Activated T-cell treated with anti-CD3 and anti-CD28 coated beads, Interleukin-2, amount 50 U/mL, for 72 hours (primary cell): ENCODE measurements around the gene SLC16A14. TPM values are rescaled to one million over a fixed set of nuclear protein-coding genes. Genes with fewer than 3 reads are reported as not detected.

Experiments
- ATAC-seq, 2 donors: fragments of 150-1000 bp; cut with Tn5 transposase; replicated peaks in 1 of 2; 2 replicates each; pipeline ENCODE4 v1.10.0; 2021; ENCODE audit warnings: moderate library complexity in 2 of 2, mild to moderate bottlenecking in 1 of 2
- DNase-seq, 2 donors: peaks; one replicate each; pipeline ENCODE4 v3.0.0; 2021 to 2022; ENCODE audit warnings: mixed read lengths in 1 of 2
- H3K27ac Mint-ChIP-seq: one replicate; pipeline ENCODE4 v1.8.0; 2022; ENCODE audit warnings: mild to moderate bottlenecking, moderate library complexity, mixed read lengths
- H3K27me3 Mint-ChIP-seq: one replicate; pipeline ENCODE4 v1.8.0; 2022; ENCODE audit warnings: low read depth, mixed read lengths
- H3K36me3 Mint-ChIP-seq, 2 donors: one replicate each; pipeline ENCODE4 v1.8.0; 2022; ENCODE audit warnings: mixed read lengths in 2 of 2, mild to moderate bottlenecking in 1 of 2; ENCODE audit not compliant: insufficient read depth in 2 of 2
- H3K4me1 Mint-ChIP-seq: one replicate; pipeline ENCODE4 v1.8.0; 2022; ENCODE audit warnings: low read depth, mixed read lengths
- H3K4me3 Mint-ChIP-seq, 2 donors: one replicate each; pipeline ENCODE4 v1.8.0; 2022; ENCODE audit warnings: mild to moderate bottlenecking in 2 of 2, mixed read lengths in 2 of 2, moderate library complexity in 2 of 2
- H3K9me3 Mint-ChIP-seq, 2 donors: one replicate each; pipeline ENCODE4 v1.8.0; 2022; ENCODE audit warnings: mixed read lengths in 2 of 2
- total RNA-seq, 2 donors: library from RNA; stranded (reverse); gene quantifications; one replicate each; pipeline ENCODE4 v1.2.3, GENCODE V29; 2022

SLC16A14 gene
- total RNA-seq, 2 donors from 2014 or later: 0.37 to 2.2 TPM

DNA sequence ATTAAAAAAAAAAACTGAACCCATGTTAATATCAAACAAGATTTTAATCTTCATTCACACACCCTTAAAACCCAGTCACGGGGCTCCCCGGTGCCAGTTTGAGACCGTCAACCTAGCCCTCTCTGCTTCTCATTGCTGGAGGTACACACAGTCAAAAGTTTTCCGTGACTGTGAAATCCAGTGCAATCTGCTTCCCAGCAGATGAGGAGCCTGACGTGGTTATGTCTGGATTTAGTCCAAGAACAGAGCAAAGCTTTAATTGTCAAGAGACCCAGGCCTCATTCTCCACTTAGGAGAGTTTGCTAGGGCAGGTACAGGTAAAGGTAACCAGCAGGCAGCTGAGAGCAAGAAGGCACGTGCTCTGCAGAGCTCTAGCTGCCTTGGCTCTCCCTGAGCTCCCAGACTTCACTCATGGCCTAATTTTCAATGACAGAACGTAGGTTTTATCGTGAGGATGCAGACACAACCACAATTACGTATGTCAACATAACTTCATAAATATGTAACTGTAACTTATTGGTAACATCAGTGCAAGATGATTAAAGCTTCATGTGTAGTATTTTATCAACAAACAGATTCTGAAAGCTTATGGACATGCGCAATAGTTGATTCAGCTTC, 56.3 kb downstream of the SLC16A14 start:
- ATAC-seq: no peak
- peaks cover 12% of the 10 kb centered on the region for H3K4me1 Mint-ChIP-seq
- H3K36me3 Mint-ChIP-seq: no peaks in the 10 kb centered on the region
- no peaks in the 10 kb centered on the region for H3K27me3 Mint-ChIP-seq
- no peak for DNase-seq
- H3K27ac Mint-ChIP-seq: no peak overlapping the region
- no peak overlapping the region for H3K4me3 Mint-ChIP-seq
- peaks cover 0 to 2% of the 10 kb centered on the region in 2 donors for H3K9me3 Mint-ChIP-seq

DNA sequence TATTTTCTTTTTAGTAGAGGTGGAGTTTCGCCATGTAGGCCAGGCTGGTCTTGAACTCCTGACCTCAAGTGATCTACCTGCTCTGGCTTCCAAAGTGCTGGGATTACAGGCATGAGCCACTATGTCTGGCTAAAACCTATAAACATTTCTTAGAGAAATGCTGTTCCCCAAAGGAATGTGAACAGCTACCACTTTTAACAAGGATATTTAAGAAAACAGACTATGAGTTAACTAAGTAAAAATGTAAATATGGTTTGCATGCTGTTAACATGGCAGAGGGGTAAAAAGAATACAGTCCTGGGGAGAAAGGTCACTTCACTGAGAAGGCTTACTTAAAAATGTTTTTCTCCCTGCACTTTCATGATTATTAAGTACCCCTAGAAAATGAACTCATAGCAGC, 57.1 kb downstream of the SLC16A14 start:
- H3K36me3 Mint-ChIP-seq: no peaks in the 10 kb centered on the region
- H3K4me1 Mint-ChIP-seq: peaks cover 12% of the 10 kb centered on the region
- H3K4me3 Mint-ChIP-seq: no peak overlapping the region
- H3K9me3 Mint-ChIP-seq: peaks cover 0 to 2% of the 10 kb centered on the region in 2 donors
- no peak overlapping the region for H3K27ac Mint-ChIP-seq
- ATAC-seq: no peak
- no peaks in the 10 kb centered on the region for H3K27me3 Mint-ChIP-seq
- no peak for DNase-seq

DNA sequence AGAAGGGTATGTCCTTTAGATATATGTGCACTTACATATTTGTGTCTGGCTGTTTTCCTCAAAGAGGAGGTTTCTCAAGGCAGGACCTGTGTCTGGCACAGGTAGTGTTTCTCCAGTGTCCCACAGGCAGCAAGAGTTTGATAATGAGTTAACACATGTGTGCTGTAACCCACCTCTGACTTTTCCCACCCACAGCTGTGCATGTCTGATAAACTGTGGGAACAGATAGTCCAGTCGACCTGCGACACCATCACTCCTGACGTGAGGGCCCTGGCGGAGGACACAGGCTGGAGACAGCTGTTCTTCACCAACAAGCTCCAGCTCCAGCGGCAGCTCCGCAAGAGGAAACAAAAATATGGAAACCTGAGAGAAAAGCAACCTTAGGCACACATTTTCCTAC, 58.2 kb downstream of the SLC16A14 start:
- H3K27ac Mint-ChIP-seq: no peak overlapping the region
- no peaks in the 10 kb centered on the region for H3K9me3 Mint-ChIP-seq
- H3K4me3 Mint-ChIP-seq: no peak overlapping the region
- no peak for DNase-seq
- no peak for ATAC-seq
- H3K27me3 Mint-ChIP-seq: no peaks in the 10 kb centered on the region
- no peaks in the 10 kb centered on the region for H3K36me3 Mint-ChIP-seq
- peaks cover 12% of the 10 kb centered on the region for H3K4me1 Mint-ChIP-seq

DNA sequence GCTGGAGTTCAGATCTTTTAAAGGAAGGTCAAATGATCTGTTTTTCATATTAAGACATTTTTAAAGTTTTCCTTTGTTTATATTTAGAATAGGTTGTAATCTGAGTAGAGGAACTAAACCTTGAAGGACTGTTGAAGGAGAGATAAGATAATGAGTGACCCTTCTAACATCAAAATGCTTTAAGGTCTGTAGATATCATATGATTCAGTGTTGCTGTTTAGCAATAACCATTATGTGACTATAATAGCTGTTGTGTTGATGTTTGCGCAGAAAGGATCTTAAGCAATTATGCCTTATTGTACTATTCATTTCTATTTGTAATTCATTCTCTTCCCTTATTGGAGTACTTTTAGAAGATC, 60.0 kb downstream of the SLC16A14 start:
- Mint-ChIP-seq H3K36me3 (no peaks in the 10 kb centered on the region), H3K9me3 (peaks cover 0 to 1% of the 10 kb centered on the region in 2 donors), H3K4me1 (peaks cover 12% of the 10 kb centered on the region), H3K4me3 (no peak overlapping the region), H3K27ac (no peak overlapping the region), H3K27me3 (no peaks in the 10 kb centered on the region)
- ATAC-seq (no peak), DNase-seq (no peak)

DNA sequence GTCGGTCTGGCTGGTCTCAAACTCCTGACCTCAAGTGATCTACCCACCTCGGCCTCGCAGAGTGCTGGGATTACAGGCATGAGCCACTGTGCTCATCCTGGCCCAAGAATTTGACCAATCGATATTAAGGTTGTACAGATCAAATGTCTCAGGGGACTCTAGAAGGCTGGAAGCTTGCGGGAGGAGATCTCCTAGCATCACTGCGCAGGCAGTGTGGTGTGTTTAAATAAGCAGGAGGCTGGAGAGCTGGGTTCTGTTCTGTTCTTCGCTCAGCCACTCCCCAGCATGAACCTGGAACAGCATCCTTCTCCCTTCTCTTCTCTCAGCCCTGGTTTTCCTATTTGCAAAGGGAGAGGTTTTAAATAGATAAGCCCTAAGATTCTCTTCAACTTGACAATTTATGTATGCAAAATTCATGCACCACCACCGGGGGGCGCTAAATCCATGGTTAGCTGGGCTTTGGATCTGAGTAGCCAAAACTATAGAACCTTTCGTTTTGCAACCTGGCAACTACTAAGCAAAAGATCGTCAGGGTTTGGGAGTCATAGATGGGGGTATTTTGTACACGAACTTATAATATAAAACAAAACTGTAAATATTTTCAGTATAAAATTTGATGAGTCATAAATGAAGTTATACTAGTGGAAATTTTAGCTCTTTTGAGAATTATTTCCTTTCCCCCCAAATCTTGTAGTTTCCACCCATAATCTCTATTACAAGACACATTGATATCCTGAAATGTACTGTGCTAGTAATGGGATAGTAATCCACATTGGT, 60.6 kb downstream of the SLC16A14 start:
- H3K36me3 Mint-ChIP-seq: no peaks in the 10 kb centered on the region
- no peak overlapping the region for H3K4me3 Mint-ChIP-seq

DNA sequence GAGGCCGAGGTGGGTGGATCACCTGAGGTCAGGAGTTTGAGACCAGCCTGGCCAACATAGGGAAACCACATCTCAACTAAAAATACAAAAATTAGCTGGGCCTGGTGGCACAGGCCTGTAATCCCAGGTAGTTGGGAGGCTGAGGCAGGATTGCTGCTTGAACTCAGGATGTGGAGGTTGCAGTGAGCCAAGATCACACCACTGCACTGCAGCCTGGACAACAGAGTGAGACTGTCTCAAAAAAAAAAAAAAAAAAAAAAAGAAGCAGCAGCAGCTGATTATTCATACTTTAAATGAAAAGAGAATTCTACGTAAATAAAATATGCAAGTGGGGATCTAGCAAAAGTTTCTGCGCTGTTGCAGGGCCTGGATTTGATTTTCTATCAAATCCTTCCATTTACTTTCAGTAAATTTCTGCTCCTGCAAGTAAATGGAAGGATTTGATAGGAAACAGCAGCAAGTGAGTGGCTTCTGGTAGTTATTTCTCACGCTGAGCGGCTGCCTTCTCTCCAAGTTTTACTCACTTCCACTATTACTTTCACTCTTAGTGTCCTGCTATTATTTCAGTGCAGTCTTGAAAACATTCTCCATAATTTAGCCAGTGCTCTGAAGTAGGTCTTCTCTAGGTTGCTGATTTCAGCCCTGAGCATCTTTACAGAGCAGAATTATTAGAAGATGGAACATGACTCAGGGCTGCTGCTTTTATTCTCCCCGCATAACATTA, 68.4 kb downstream of the SLC16A14 start:
- no peaks in the 10 kb centered on the region for H3K36me3 Mint-ChIP-seq
- no peak overlapping the region for H3K27ac Mint-ChIP-seq
- no peak overlapping the region for H3K4me3 Mint-ChIP-seq
- ATAC-seq: peak; percentile 60 to 83
- no peaks in the 10 kb centered on the region for H3K27me3 Mint-ChIP-seq
- peaks cover 0 to 1% of the 10 kb centered on the region in 2 donors for H3K9me3 Mint-ChIP-seq
- H3K4me1 Mint-ChIP-seq: peaks cover 11% of the 10 kb centered on the region
- no peak for DNase-seq

More for the DNA sequence above, 60.6 kb downstream of the SLC16A14 start:
- peak; percentile 65 to 70 for ATAC-seq
- peak; percentile 76 to 88 for DNase-seq
- Mint-ChIP-seq H3K4me1 (peaks cover 12% of the 10 kb centered on the region), H3K27me3 (no peaks in the 10 kb centered on the region), H3K9me3 (peaks cover 0 to 1% of the 10 kb centered on the region in 2 donors), H3K27ac (no peak overlapping the region)

DNA sequence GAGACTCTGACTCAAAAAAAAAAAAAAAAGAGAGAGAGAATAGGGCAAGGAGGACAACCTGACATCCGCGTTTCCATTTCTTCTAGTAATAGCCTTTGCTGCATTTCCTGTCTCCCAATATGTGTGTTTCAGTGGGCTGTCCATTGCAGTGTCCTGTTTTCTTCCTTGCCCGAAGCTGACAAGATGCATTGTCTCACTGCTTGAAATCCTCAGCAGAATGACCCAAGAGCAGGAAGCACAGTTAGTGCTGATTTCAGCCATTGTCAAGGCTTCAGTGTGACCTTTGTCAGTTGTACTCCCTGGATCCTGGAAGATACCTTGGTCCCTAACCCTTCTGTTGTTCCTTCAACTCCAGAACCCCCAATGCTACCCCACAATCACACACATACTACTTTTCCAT, 71.2 kb downstream of the SLC16A14 start:
- Mint-ChIP-seq H3K27ac (no peak overlapping the region), H3K4me1 (peaks cover 11% of the 10 kb centered on the region)
- ATAC-seq: no peak

DNA sequence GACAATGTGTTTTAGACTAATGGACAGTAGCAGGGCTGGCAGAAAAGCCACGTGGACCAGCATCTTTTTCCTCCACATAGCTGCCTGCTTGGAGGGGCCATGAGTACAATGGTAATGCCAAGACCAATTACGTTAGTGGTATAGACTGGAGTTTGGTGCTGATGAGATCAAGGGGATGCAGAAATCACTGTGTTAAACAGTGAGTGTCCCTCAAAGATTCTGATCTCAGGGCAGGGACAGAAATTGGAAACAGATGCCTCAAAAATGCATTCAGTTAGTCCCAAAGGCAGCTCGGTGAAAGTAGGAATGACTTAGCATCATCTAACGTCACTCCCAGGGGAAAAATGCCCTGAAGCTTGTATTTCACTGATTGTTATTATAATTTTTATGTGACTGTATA, 72.4 kb downstream of the SLC16A14 start:
- Mint-ChIP-seq H3K36me3 (no peaks in the 10 kb centered on the region), H3K27ac (no peak overlapping the region), H3K4me3 (no peak overlapping the region), H3K4me1 (peaks cover 11% of the 10 kb centered on the region), H3K9me3 (no peaks in the 10 kb centered on the region), H3K27me3 (no peaks in the 10 kb centered on the region)
- DNase-seq (no peak), ATAC-seq (no peak)

More for the DNA sequence above, 71.2 kb downstream of the SLC16A14 start:
- H3K4me3 Mint-ChIP-seq: no peak overlapping the region
- no peaks in the 10 kb centered on the region for H3K36me3 Mint-ChIP-seq
- H3K27me3 Mint-ChIP-seq: no peaks in the 10 kb centered on the region
- H3K9me3 Mint-ChIP-seq: no peaks in the 10 kb centered on the region
- DNase-seq: no peak

DNA sequence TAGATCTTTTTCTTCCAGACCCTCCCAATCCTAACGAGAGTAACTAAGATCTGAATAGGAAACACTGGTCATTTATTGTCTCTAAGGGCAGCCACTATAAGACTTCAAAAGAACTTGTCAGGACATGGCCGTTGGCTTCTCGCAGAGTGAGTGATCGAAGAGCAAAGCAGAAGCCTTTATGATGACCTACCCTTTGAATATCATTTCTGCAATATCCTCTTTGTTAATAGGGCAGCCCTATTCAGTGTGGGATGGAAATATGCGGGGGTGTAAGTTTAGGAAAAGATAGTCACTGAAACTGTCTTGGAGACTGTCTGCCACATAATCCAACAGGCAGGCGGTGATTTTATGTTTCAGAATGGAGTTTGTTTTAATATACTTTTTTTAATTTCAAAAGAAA, 75.5 kb downstream of the SLC16A14 start:
- H3K27ac Mint-ChIP-seq: no peak overlapping the region
- ATAC-seq (no peak), DNase-seq (no peak)
- no peaks in the 10 kb centered on the region for H3K36me3 Mint-ChIP-seq
- H3K4me3 Mint-ChIP-seq: no peak overlapping the region
- H3K9me3 Mint-ChIP-seq: no peaks in the 10 kb centered on the region
- no peaks in the 10 kb centered on the region for H3K27me3 Mint-ChIP-seq
- no peaks in the 10 kb centered on the region for H3K4me1 Mint-ChIP-seq

Other genes with a start within 250 kb of the SLC16A14 start
- 100 to 1,000 TPM; 235 to 250 TPM for gene TRIP12, start 146.9 kb downstream of the SLC16A14 start, total RNA-seq
- 1 to 10 TPM; 1.7 to 2.1 TPM for gene FBXO36, start 146.4 kb downstream of the SLC16A14 start, total RNA-seq
- gene SP110, start 151.1 kb upstream of the SLC16A14 start, total RNA-seq: 100 to 1,000 TPM; 118 to 128 TPM
- 100 to 1,000 TPM; 102 to 109 TPM for gene SP140, start 156.8 kb upstream of the SLC16A14 start, total RNA-seq